GM23338 (cell line): ENCODE data around the gene DNAH9. TPM values are rescaled to one million over a fixed set of nuclear protein-coding genes. Genes with fewer than 3 reads are reported as not detected.

Experiments used
- ATAC-seq: fragments of 200-7000 bp; cut with Tn5 transposase; 3 replicates; pipeline ENCODE4 v1.9.1; 2020
- DNase-seq: peaks from one replicate; pipeline ENCODE4 v3.0.0-alpha.2; 2015; ENCODE audit warnings: low spot score
- H2AFZ ChIP-seq: fragments of 200-600 bp; sonication (generic); 2 replicates; pipeline ENCODE4 v1.8.0; 2016; ENCODE audit warnings: antibody characterized with exemption, mild to moderate bottlenecking, moderate library complexity
- H3F3A ChIP-seq: fragments of 200-600 bp; sonication (generic); replicated peaks from 2 replicates; pipeline ENCODE4 v1.8.0; 2017; ENCODE audit warnings: antibody characterized with exemption, mixed run types, low read depth
- H3K27ac ChIP-seq: fragments of 200-600 bp; sonication (generic); 2 replicates; pipeline ENCODE4 v1.6.1; 2016; ENCODE audit warnings: low read depth
- H3K27me3 ChIP-seq: fragments of 200-600 bp; sonication (generic); 2 replicates; pipeline ENCODE4 v1.8.0; 2016; ENCODE audit warnings: mild to moderate bottlenecking, mixed run types, moderate library complexity; ENCODE audit not compliant: insufficient read depth
- H3K36me3 ChIP-seq: fragments of 200-600 bp; sonication (generic); 2 replicates; pipeline ENCODE4 v1.8.0; 2016; ENCODE audit warnings: mild to moderate bottlenecking; ENCODE audit not compliant: insufficient read depth
- H3K4me1 ChIP-seq: fragments of 200-600 bp; sonication (generic); 2 replicates; pipeline ENCODE4 v1.8.0; 2016; ENCODE audit warnings: mild to moderate bottlenecking, moderate library complexity; ENCODE audit not compliant: insufficient read depth
- H3K4me2 ChIP-seq: fragments of 200-600 bp; sonication (generic); 2 replicates; pipeline ENCODE4 v1.7.1; 2017; ENCODE audit warnings: mixed run types
- H3K4me3 ChIP-seq: fragments of 200-600 bp; sonication (generic); 2 replicates; pipeline ENCODE4 v1.6.1; 2016; ENCODE audit warnings: mixed run types
- H3K79me2 ChIP-seq: fragments of 200-600 bp; sonication (generic); replicated peaks from 2 replicates; pipeline ENCODE4 v1.8.0; 2017; ENCODE audit warnings: mild to moderate bottlenecking; ENCODE audit not compliant: insufficient read depth
- H3K9me2 ChIP-seq: fragments of 200-600 bp; sonication (generic); 2 replicates; pipeline ENCODE4 v1.8.0; 2017; ENCODE audit not compliant: insufficient read depth
- H4K20me1 ChIP-seq: fragments of 200-600 bp; sonication (generic); replicated peaks from 2 replicates; pipeline ENCODE4 v1.8.0; 2017; ENCODE audit warnings: mild to moderate bottlenecking; ENCODE audit not compliant: insufficient read depth
- H3K27ac Mint-ChIP-seq: 2 replicates; pipeline ENCODE4 v1.8.0; 2020; ENCODE audit warnings: inconsistent platforms, mild to moderate bottlenecking, moderate library complexity, mixed read lengths
- H3K27me3 Mint-ChIP-seq: 3 replicates; pipeline ENCODE4 v1.8.0; 2022; ENCODE audit warnings: low read depth, mild to moderate bottlenecking, moderate library complexity, mixed read lengths, inconsistent platforms; ENCODE audit not compliant: insufficient read depth, poor library complexity
- H3K36me3 Mint-ChIP-seq: 3 replicates; pipeline ENCODE4 v1.8.0; 2021; ENCODE audit warnings: low read depth, mild to moderate bottlenecking, inconsistent platforms, moderate library complexity, mixed read lengths
- H3K4me1 Mint-ChIP-seq: 3 replicates; pipeline ENCODE4 v1.8.0; 2020; ENCODE audit warnings: mild to moderate bottlenecking, inconsistent platforms, mixed read lengths
- H3K4me3 Mint-ChIP-seq: 3 replicates; pipeline ENCODE4 v1.8.0; 2021; ENCODE audit warnings: moderate library complexity, mild to moderate bottlenecking, inconsistent platforms, mixed read lengths
- H3K9me3 Mint-ChIP-seq: 3 replicates; pipeline ENCODE4 v1.8.0; 2020; ENCODE audit warnings: moderate library complexity, mild to moderate bottlenecking, inconsistent platforms, mixed read lengths
- CREB1 ChIP-seq: fragments of 250-450 bp; sonication (Bioruptor Pico); IDR thresholded peaks from 2 replicates; pipeline ENCODE4 v1.5.0; 2020; ENCODE audit warnings: low read depth, mild to moderate bottlenecking, moderate library complexity
- CTCF ChIP-seq, 2 experiments: fragments of 200-600 bp in 1 of 2; sonication (generic) in 1 of 2; conservative IDR thresholded peaks; 2 replicates each; pipeline versions ENCODE4 v1.5.1 to v1.6.1; 2016 to 2017; ENCODE audit warnings: antibody characterized with exemption in 2 of 2, low read depth in 2 of 2, mild to moderate bottlenecking in 2 of 2, moderate library complexity in 1 of 2
- NANOG ChIP-seq: IDR thresholded peaks from 2 replicates; pipeline ENCODE4 v1.6.1; 2016; ENCODE audit warnings: antibody characterized with exemption, borderline replicate concordance
- REST ChIP-seq: IDR thresholded peaks from one replicate; pipeline ENCODE4 v1.6.1; 2018; ENCODE audit warnings: antibody characterized with exemption; ENCODE audit not compliant: unreplicated experiment
- ZNF331 ChIP-seq: fragments of 250-450 bp; sonication (Bioruptor Pico); IDR thresholded peaks from 2 replicates; pipeline ENCODE4 v1.5.0; 2020; ENCODE audit warnings: low read depth, mild to moderate bottlenecking, moderate library complexity
- polyA plus RNA-seq: library from polyadenylated mRNA; unstranded; fragments of >200 nt; fragmentation: Nextera tagmentation; extraction: Ambion mirVana; gene quantifications from 2 replicates; pipeline ENCODE4 v1.2.1, GENCODE V29; 2016
- total RNA-seq: library from RNA; depleted of rRNA; stranded (reverse); fragments of >200 nt; shearing (Covaris generic); gene quantifications from 2 replicates; pipeline ENCODE4 v1.2.3, GENCODE V29; 2014

The DNAH9 gene
- total and polyA plus RNA-seq, 2 experiments from 2014 or later, result not detected

DNA sequence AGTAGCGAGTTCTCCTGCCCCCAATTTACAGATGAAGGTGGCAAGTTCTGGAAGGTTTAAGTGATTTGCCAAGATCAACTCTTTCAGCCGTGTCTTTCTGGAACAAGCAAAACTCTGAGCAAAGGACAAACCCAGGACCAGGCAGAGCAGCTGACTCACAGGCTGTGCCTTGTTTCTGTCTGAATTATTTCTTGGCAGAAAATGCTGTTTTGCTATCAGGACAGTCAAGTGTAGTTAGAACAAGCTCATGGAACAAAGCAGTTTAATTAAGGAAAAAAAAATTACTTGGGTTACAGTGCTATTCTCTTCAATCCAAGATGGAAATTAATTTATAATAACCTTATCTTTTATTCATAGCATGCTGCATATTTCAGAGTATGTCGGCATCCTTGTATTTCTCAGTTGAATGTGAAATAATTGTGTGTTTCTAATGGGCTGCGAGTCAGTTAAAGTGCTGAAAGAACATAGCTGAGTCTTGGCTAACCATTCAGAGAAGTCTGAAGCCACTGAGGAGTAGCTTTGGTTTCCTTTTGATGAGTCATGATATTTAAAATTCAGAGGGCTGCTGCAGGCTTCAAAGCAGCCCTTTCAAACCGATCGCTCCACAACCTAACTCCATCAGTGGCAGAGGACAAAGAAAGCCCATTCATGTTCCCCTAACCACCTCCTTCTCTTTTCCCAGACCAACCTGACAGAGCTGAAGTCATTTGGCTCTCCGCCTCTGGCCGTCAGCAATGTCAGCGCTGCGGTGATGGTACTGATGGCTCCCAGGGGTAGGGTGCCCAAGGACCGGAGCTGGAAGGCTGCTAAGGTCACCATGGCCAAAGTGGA, 255.3 kb downstream of the DNAH9 start:
- Mint-ChIP-seq H3K9me3 (peaks cover 95% of the 10 kb centered on the region), H3K36me3 (peaks cover 42% of the 10 kb centered on the region), H3K27ac (no peak overlapping the region), H3K27me3 (peaks cover 8% of the 10 kb centered on the region), H3K4me1 (no peaks in the 10 kb centered on the region), H3K4me3 (no peak overlapping the region)
- Histone ChIP-seq H2AFZ (no peak overlapping the region), H3K9me2 (0 out of 2 replicates have a peak, but pooled peaks cover 2% of the 10 kb centered on the region), H3K27ac (no peak overlapping the region), H3K4me2 (no peak overlapping the region), H3K36me3 (peaks cover 3% of the 10 kb centered on the region; the same call in 1 of the 2 replicates), H3K4me1 (no peaks in the 10 kb centered on the region), H3K27me3 (no peaks in the 10 kb centered on the region), H3F3A (no peaks in the 10 kb centered on the region), H3K4me3 (no peak overlapping the region), H4K20me1 (no peaks in the 10 kb centered on the region), H3K79me2 (no peaks in the 10 kb centered on the region)
- no peak for ATAC-seq
- TF ChIP-seq CTCF (conservative IDR thresholded peaks at IDR 0.05; ENCODE audit: low read depth in 2 of 2), result no peak
- TF ChIP-seq NANOG, result no peak
- no peak for DNase-seq

- H3K4me2 ChIP-seq, result no peak overlapping the region
- H2AFZ ChIP-seq, result no peak overlapping the region
- H4K20me1 ChIP-seq, result no peaks in the 10 kb centered on the region
- Mint-ChIP-seq H3K9me3 (peaks cover 92% of the 10 kb centered on the region), H3K27ac (no peak overlapping the region), H3K27me3 (peaks cover 6% of the 10 kb centered on the region), H3K4me1 (no peaks in the 10 kb centered on the region), H3K36me3 (peaks cover 38% of the 10 kb centered on the region), H3K4me3 (no peak overlapping the region)
- DNase-seq (no peak), ATAC-seq (no peak)
- H3K36me3 ChIP-seq, result peaks cover 3% of the 10 kb centered on the region; the same call in 1 of the 2 replicates
- H3K27me3 ChIP-seq, result no peaks in the 10 kb centered on the region
- H3F3A ChIP-seq, result no peaks in the 10 kb centered on the region
- no peaks in the 10 kb centered on the region for H3K4me1 ChIP-seq
- no peaks in the 10 kb centered on the region for H3K79me2 ChIP-seq
- H3K9me2 ChIP-seq, result 0 out of 2 replicates have a peak, but pooled peaks cover 2% of the 10 kb centered on the region
- no peak overlapping the region for H3K4me3 ChIP-seq
- H3K27ac ChIP-seq, result no peak overlapping the region
- no peak for TF ChIP-seq CREB1 (CRISPR knock-in tag)
- TF ChIP-seq ZNF331 (CRISPR knock-in tag), result no peak
- TF ChIP-seq REST, result no peak
- no peak for TF ChIP-seq CTCF (conservative IDR thresholded peaks at IDR 0.05; ENCODE audit: low read depth in 2 of 2)
Measured at GRCh38 chr17:11855306-11855705, 257.0 kb downstream of the DNAH9 start.
